IMR-90 (cell line): ENCODE measurements around the gene SDCCAG8.

ENCODE experiments used
- BHLHE40 ChIP-seq: fragments of 150-350 bp; IDR thresholded peaks from 2 replicates; pipeline ENCODE4 v1.6.1; 2016; ENCODE audit warnings: mild to moderate bottlenecking, low read depth, low read length
- CEBPB ChIP-seq: IDR thresholded peaks from 2 replicates; pipeline ENCODE4 v1.6.1; 2012; ENCODE audit warnings: low read depth, low read length, improper control_type of control experiment
- POLR2A ChIP-seq: IDR thresholded peaks from 2 replicates; pipeline ENCODE4 v1.6.1; 2012; ENCODE audit warnings: mild to moderate bottlenecking, low read depth, low read length

DNA sequence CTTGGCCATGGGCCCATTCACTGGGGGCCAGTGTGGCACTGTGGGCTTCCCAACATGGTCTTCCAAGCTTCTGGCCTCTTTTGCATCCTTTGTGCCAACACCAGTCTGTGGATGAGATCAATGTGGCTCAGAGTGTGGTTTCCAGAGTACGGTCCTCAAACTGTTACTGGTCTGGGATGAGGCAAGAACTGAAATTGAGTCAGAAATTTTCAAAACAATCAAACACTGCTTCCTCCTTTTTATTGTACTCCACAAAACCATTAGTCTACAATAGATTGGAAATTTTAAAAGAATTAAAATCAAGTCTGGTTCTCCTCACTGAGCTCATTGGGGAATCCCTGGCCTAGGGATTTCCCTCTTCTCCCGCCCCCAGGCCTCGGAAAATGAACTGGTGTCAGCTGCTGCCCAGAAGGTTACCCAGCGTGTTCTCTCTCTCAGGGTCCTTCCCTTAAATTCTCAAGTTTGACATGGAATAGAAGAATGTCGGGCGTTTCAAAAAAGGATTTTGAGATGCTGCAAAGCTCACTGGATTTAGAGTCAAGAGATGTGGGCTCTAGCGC is 222.0 kb downstream of the SDCCAG8 start:
- TF ChIP-seq BHLHE40, result no peak
- TF ChIP-seq POLR2A, result no peak
- no peak for TF ChIP-seq CEBPB
